ENCODE measurements around the gene PRPS2. TPM values are rescaled to one million over a fixed set of nuclear protein-coding genes. Genes with fewer than 3 reads are reported as not detected.

PRPS2 gene
- 4.7 TPM for total RNA-seq
- long read RNA-seq, partial matches to known transcripts: 0 of 2 reads
- long read RNA-seq, other reads (novel, unspliced or antisense): 0 of 2 reads

- intact Hi-C loops (cut with DNase I): no loop called here
These were observed at the start of gene PRPS2 for GRCh38 chrX:12791257-12792228. Gene PRPS2, plus strand, starts transcription at chrX:12791412. Its CDS starts 86 bp downstream, at chrX:12791498.

GRCh38 chrX:12741416-12741815, 49.8 kb upstream of the PRPS2 start:
- intact Hi-C loops (cut with DNase I): no loop called here
- no peak for ATAC-seq
- no peak for DNase-seq (ENCODE audit: missing footprints)

More at GRCh38 chrX:12791257-12792228, at the start of gene PRPS2:
- ATAC-seq (peak; percentile 85), DNase-seq (ENCODE audit: missing footprints) (peak; percentile 79)

GRCh38 chrX:12747433-12747832, 43.8 kb upstream of the PRPS2 start:
- DNase-seq (ENCODE audit: missing footprints) (no peak), ATAC-seq (no peak)
- intact Hi-C loops (cut with DNase I): no loop called here

DNA sequence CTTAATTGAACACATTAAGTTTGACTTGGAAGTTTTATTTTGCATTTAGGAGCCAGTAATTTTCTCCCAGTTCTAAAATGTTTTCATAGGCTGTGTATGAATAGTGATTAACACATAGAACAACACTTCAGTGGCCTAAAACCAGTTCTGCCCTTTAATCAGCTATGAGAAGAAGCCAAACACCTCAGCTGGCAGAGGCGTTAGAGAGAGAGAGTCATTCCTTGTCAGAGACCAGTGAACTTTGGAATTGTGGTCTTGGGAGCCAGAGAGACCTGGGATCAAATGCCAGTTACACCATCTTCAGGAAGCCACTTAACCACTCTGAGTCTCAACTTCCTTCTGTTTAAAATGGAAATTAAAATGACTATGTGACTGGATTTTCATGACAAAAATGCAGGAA, 39.3 kb upstream of the PRPS2 start:
- DNase-seq (ENCODE audit: missing footprints) (no peak), ATAC-seq (no peak)
- intact Hi-C loops (cut with DNase I): no loop called here

GRCh38 chrX:12753366-12753765, 37.8 kb upstream of the PRPS2 start:
- intact Hi-C loops (cut with DNase I): no loop called here
- DNase-seq (ENCODE audit: missing footprints) (no peak), ATAC-seq (no peak)

GRCh38 chrX:12758291-12758690, 32.9 kb upstream of the PRPS2 start:
- DNase-seq (ENCODE audit: missing footprints): no peak
- intact Hi-C loops (cut with DNase I): no loop called here
- ATAC-seq: no peak

- DNase-seq (ENCODE audit: missing footprints): no peak
- ATAC-seq: no peak
- intact Hi-C loops (cut with DNase I): no loop called here
These were observed 23.4 kb upstream of the PRPS2 start for GRCh38 chrX:12767856-12768255.

- intact Hi-C loops (cut with DNase I): no loop called here
- no peak for ATAC-seq
These were observed 22.7 kb upstream of the PRPS2 start for GRCh38 chrX:12768491-12768890.

DNA sequence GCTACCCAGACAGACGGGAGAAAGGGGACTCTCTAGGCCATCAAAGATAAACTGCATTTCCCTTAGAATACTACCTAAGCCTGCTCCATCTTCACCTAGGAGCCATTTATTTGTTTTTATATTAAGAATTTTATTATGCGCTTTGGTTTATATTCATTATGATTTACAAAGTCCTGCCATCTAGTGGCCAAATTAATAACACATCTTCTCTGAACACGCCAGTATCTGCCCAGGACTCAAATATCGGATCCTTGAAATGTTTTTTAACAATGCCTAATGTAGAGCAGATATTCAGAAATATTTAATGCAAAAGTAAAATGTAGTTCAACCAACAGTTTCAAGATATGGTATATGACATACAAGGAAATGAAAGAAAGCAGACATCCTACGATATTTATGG, 20.8 kb upstream of the PRPS2 start:
- no peak for DNase-seq (ENCODE audit: missing footprints)
- intact Hi-C loops (cut with DNase I): no loop called here
- ATAC-seq: no peak

More at GRCh38 chrX:12768491-12768890, 22.7 kb upstream of the PRPS2 start:
- no peak for DNase-seq (ENCODE audit: missing footprints)

DNA sequence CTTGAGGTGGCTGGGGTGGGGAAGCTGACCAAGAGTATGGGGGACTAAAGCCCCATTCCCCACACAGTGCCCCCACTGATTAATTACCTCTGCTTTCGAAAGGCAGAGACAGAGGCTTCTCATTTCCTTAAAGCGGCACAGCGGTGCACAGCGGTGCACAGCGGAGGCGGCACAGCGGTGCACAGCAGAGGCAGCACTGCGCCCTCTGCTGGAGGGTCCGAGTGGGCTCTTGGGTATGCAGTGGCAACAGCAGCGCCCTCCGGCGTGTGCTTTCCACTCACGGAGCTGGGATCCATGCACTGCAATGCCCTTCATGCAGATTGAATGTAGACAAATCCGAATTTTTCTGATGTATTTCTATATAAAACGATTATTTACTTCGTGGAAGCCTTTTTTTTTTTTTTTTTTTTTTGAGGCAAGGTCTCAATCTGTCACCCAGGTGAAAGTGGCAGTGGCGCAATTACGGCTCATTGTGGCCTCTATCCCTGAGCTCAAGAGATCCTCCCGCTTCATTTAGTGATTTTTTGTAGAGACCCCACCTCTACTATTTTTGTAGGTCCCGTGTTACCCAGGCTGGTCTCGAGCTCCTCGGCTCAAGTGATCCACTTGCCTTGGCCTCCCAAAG, 19.7 kb upstream of the PRPS2 start:
- intact Hi-C loops (cut with DNase I): no loop called here
- DNase-seq (ENCODE audit: missing footprints): peak; percentile 75
- ATAC-seq: peak; percentile 42

DNA sequence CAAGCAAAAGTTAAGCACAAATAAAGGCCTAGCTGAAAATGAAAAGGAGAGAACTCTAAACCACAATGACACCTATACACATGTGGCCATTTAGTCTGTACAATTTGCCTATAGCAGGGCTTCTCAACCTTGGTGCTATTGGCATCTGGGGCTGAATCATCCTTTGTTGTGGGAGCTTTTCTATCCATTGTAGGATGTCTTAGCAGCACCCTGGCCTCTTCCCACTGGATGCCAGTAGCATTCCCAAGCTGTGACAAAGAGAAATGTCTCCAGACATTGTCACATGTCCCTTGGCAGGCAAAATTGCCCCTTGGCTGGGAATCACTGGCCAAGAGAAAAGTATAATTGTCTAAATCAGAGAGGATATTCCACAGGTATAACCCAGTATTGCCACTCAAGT, 13.5 kb upstream of the PRPS2 start:
- intact Hi-C loops (cut with DNase I): no loop called here
- ATAC-seq: no peak
- no peak for DNase-seq (ENCODE audit: missing footprints)

DNA sequence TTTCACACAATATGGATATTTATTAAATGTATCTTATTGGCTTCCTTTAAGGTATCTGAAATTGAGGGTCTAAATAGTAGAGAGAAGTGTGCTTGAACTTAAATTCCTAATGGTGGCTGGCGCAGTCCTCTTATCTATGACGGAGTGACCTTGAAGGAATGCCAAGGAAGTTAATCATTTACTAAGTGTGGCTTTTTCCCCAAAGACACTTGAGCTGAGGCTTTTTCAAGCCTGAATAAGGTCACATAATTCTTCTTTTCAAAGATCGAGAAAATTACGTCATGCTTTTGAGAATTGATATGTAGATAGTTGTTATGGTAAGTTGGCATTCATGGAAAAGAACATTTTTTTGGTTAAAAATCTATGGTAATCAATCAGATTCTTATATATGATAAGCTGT, 11.7 kb upstream of the PRPS2 start:
- ATAC-seq (no peak), DNase-seq (ENCODE audit: missing footprints) (no peak)
- intact Hi-C loops (cut with DNase I): no loop called here

DNA sequence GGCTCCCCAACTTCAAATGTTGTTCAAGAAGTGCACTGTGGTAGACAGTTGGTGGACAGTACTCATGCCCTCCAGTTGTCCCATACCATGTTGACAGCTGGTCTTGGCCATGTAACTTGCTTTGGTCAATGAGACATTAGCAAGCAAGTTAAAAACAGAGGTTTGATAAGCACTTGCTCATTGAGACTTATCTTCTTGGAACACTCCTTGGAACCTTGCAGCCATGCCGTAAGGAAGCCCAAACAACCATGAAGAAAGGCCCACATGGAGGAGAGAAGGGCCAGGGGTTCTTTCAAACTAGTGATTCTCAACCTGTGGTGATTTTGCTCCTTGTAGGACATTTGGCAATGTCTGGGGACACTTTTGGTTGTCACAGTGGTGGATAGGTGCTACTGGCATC, 2.6 kb upstream of the PRPS2 start:
- intact Hi-C loops (cut with DNase I): no loop called here
- ATAC-seq (no peak), DNase-seq (ENCODE audit: missing footprints) (no peak)

DNA sequence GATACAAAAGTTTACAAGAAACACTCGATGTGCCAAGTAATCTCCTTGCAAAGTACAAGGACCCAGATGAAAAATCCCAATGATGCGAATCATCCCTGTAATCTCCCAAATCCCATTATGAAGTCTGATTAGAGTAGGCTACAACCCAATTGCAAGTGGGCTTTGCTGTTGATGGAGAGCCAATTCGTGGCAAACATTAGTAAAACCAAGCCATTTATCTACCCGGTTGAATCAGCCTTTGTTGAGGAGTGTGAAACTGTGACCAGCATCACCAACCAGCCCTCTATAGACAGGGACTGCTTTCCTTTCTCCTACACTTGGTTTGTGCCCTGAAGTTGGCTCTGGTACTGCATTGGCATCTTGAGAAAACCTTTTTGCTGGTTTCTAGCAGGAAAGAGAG, 1.2 kb upstream of the PRPS2 start:
- ATAC-seq (no peak), DNase-seq (ENCODE audit: missing footprints) (no peak)

DNA sequence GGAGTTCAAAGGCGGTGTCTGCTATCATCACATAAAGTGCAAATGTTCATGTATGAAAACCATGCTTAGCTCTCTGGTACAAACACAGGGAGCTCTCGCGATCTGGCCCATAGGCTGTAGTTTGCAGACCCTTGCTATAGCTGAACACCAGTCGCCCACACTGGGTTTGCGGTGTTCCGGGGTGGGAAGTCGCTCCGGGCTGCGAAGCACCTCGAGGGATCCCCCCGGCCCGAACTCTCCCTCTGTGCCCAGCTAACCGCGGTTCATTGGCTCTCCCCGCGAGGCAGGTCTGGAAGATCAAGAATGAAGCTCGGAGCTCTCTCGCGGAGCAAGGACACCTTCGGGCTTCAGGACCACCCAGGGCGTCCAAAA, 341 bp upstream of the PRPS2 start:
- intact Hi-C loops (cut with DNase I): no loop called here
- DNase-seq (ENCODE audit: missing footprints) (no peak), ATAC-seq (no peak)

More for the DNA sequence above, 1.2 kb upstream of the PRPS2 start:
- intact Hi-C loops (cut with DNase I): no loop called here

GRCh38 chrX:12792711-12793110, 1.5 kb downstream of the PRPS2 start:
- ATAC-seq: no peak
- intact Hi-C loops (cut with DNase I): no loop called here
- DNase-seq (ENCODE audit: missing footprints): no peak

GRCh38 chrX:12794654-12795053, 3.4 kb downstream of the PRPS2 start:
- intact Hi-C loops (cut with DNase I): no loop called here
- no peak for DNase-seq (ENCODE audit: missing footprints)
- ATAC-seq: no peak

DNA sequence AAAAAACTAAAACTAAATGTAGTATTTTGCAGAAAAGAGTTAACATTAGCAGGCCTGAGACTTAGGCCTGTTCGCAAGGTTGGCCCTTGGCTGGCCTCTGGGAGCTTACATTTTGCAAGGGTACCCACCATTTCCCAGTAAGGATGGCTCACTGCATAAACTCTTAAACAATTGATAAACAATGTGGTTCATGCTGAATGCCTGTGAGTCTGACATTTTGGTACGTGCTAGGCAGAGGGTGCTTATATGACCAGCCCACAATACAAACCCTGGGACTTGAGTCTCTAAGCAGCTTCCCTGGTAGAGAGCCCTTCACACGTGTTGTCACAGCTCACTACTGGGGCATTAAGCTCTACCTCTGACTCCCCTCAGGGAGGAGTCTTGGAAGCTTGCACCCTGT, 7.4 kb downstream of the PRPS2 start:
- intact Hi-C loops (cut with DNase I): no loop called here
- DNase-seq (ENCODE audit: missing footprints) (no peak), ATAC-seq (no peak)

DNA sequence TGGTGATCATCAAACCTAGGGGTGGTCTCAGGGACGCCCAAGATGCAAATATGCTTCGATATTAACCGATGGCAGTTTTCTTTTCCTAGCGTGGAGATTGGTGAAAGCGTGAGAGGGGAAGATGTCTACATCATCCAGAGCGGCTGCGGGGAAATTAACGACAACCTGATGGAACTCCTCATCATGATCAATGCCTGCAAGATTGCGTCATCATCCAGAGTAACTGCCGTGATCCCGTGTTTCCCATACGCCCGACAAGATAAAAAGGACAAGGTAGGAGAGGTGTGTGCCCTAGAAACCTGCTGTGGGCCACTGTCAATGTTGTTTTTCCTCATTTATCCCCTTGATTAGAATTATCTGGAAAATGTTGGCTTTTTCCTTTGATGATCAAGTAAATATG, 7.9 kb downstream of the PRPS2 start:
- intact Hi-C loops (cut with DNase I): no loop called here
- no peak for ATAC-seq
- DNase-seq (ENCODE audit: missing footprints): no peak

- ATAC-seq (no peak), DNase-seq (ENCODE audit: missing footprints) (no peak)
- intact Hi-C loops (cut with DNase I): no loop called here
These were observed 11.5 kb downstream of the PRPS2 start for GRCh38 chrX:12802741-12803140.

Data from Right ventricle myocardium inferior (tissue), 1 donor.